ENCODE data around the gene MLYCD. TPM values are rescaled to one million over a fixed set of nuclear protein-coding genes. Genes with fewer than 3 reads are reported as not detected.

Gene MLYCD
- total and polyA plus RNA-seq, 10 of the 15 experiments (the other 5 are each of a cell fraction or from before 2014, with no cell fraction given): 0.21 to 3.7 (median 1.7) TPM

DNA sequence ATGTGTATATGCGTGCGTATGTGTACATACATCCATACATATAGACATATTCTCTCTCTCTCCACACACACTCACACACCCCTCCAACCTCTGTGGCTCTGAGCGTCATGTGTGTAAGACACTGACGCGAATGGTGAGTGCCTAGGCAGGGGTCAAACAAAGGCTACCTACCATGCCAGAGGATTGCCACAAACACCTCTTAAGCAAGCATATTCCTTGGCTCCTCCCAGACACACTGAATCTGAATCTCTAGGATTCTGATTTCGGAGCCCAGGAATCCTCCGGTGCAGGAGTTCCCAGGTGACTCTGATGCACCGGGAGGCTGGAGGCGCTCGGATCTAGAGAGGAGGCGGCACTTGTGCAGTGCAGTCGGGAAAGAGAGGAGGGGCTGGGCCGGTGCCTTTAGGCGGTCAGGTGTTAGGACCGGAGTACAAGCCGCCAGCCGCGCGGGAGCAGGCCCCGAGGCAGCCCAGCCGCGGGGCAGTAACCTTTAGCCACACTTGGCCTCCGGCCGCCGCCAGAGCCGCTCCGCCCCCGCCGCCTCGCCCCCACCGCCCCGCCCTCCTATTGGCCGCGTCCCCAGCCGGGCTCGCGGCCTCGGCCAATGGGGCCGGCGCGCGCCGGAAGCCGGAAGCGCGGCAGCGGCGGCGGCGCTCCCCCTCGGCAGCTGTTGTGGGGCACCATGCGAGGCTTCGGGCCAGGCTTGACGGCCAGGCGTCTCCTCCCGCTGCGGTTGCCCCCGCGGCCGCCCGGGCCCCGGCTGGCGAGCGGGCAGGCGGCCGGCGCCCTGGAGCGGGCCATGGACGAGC, at the start of gene MLYCD (continued):
- TF ChIP-seq MEF2A (IDR thresholded peaks at IDR 0.05; ENCODE audit: insufficient read depth, low read depth, low read length) (no peak), ZNF217 (IDR thresholded peaks at IDR 0.05) (no peak), CREB1 (IDR thresholded peaks at IDR 0.05; ENCODE audit: low read depth) (no peak), PAX5 (IDR thresholded peaks at IDR 0.05; ENCODE audit: borderline replicate concordance, low read depth, low read length) (no peak), SIN3A (IDR thresholded peaks at IDR 0.05; ENCODE audit: low read depth, low read length) (no peak), POLR2AphosphoS5 (IDR thresholded peaks at IDR 0.05; ENCODE audit: low read length) (peak; percentile 26; the same call in 1 of the 2 replicates), FOS (IDR thresholded peaks at IDR 0.05; ENCODE audit: borderline replicate concordance, extremely low read depth, insufficient read length) (no peak), NR2C2 (IDR thresholded peaks at IDR 0.05; ENCODE audit: borderline replicate concordance, control insufficient read depth, insufficient read length, low read depth) (no peak), EGR1 (IDR thresholded peaks at IDR 0.05; ENCODE audit: borderline replicate concordance in 1 of 2, low read depth in 2 of 2, low read length in 2 of 2) (peak in 1 of 2 experiments; percentile 4; a peak in 1 of 3 replicates), PAX8 (IDR thresholded peaks at IDR 0.05) (no peak), MYB (IDR thresholded peaks at IDR 0.05; ENCODE audit: borderline replicate concordance, low read depth, low read length) (no peak), SP1 (IDR thresholded peaks at IDR 0.05; ENCODE audit: low read depth, low read length) (peak; percentile 78), STAT1 (conservative IDR thresholded peaks at IDR 0.05) (0 out of 2 replicates have a peak, but pooled peaks have one; percentile 27), YY1 (IDR thresholded peaks at IDR 0.05; ENCODE audit: low read depth, low read length) (0 out of 2 replicates have a peak, but pooled peaks have one; percentile 21), ZNF622 (IDR thresholded peaks at IDR 0.05) (no peak), ZSCAN29 (IDR thresholded peaks at IDR 0.05) (no peak), NFYB (IDR thresholded peaks at IDR 0.05; ENCODE audit: insufficient read depth, low read depth, low read length) (peak; percentile 85; the same call in 1 of the 2 replicates), POLR2A (IDR thresholded peaks at IDR 0.05; ENCODE audit: low read depth, low read length) (peak; percentile 73), MXI1 (IDR thresholded peaks at IDR 0.05; ENCODE audit: low read depth, low read length) (peak; percentile 35; the same call in 1 of the 2 replicates), ZNF384 (IDR thresholded peaks at IDR 0.05; ENCODE audit: borderline replicate concordance, low read depth, low read length) (no peak)
- TF ChIP-seq, protein P1, sequence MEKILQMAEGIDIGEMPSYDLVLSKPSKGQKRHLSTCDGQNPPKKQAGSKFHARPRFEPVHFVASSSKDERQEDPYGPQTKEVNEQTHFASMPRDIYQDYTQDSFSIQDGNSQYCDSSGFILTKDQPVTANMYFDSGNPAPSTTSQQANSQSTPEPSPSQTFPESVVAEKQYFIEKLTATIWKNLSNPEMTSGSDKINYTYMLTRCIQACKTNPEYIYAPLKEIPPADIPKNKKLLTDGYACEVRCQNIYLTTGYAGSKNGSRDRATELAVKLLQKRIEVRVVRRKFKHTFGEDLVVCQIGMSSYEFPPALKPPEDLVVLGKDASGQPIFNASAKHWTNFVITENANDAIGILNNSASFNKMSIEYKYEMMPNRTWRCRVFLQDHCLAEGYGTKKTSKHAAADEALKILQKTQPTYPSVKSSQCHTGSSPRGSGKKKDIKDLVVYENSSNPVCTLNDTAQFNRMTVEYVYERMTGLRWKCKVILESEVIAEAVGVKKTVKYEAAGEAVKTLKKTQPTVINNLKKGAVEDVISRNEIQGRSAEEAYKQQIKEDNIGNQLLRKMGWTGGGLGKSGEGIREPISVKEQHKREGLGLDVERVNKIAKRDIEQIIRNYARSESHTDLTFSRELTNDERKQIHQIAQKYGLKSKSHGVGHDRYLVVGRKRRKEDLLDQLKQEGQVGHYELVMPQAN (conservative IDR thresholded peaks at IDR 0.05): peak; percentile 78
- TF ChIP-seq, protein P2, sequence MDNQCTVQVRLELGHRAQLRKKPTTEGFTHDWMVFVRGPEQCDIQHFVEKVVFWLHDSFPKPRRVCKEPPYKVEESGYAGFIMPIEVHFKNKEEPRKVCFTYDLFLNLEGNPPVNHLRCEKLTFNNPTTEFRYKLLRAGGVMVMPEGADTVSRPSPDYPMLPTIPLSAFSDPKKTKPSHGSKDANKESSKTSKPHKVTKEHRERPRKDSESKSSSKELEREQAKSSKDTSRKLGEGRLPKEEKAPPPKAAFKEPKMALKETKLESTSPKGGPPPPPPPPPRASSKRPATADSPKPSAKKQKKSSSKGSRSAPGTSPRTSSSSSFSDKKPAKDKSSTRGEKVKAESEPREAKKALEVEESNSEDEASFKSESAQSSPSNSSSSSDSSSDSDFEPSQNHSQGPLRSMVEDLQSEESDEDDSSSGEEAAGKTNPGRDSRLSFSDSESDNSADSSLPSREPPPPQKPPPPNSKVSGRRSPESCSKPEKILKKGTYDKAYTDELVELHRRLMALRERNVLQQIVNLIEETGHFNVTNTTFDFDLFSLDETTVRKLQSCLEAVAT (IDR thresholded peaks at IDR 0.05): no peak
- TF ChIP-seq, protein P3, sequence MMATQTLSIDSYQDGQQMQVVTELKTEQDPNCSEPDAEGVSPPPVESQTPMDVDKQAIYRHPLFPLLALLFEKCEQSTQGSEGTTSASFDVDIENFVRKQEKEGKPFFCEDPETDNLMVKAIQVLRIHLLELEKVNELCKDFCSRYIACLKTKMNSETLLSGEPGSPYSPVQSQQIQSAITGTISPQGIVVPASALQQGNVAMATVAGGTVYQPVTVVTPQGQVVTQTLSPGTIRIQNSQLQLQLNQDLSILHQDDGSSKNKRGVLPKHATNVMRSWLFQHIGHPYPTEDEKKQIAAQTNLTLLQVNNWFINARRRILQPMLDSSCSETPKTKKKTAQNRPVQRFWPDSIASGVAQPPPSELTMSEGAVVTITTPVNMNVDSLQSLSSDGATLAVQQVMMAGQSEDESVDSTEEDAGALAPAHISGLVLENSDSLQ (IDR thresholded peaks at IDR 0.05): no peak

Data from GM12878 (cell line).